Hepatocyte (in vitro differentiated cells): ENCODE data around the gene NYNRIN.

Source experiments
- EZH2 ChIP-seq: fragments of 200-600 bp; sonication (generic); IDR thresholded peaks from 2 replicates; pipeline ENCODE4 v1.6.1; 2016; ENCODE audit warnings: antibody characterized with exemption, mild to moderate bottlenecking, borderline replicate concordance
- TF ChIP-seq, protein P1 (sequence below): fragments of 200-600 bp; sonication (generic); IDR thresholded peaks from 2 replicates; pipeline ENCODE4 v1.5.1; 2016; ENCODE audit warnings: antibody characterized with exemption, mild to moderate bottlenecking; ENCODE audit not compliant: poor library complexity

DNA sequence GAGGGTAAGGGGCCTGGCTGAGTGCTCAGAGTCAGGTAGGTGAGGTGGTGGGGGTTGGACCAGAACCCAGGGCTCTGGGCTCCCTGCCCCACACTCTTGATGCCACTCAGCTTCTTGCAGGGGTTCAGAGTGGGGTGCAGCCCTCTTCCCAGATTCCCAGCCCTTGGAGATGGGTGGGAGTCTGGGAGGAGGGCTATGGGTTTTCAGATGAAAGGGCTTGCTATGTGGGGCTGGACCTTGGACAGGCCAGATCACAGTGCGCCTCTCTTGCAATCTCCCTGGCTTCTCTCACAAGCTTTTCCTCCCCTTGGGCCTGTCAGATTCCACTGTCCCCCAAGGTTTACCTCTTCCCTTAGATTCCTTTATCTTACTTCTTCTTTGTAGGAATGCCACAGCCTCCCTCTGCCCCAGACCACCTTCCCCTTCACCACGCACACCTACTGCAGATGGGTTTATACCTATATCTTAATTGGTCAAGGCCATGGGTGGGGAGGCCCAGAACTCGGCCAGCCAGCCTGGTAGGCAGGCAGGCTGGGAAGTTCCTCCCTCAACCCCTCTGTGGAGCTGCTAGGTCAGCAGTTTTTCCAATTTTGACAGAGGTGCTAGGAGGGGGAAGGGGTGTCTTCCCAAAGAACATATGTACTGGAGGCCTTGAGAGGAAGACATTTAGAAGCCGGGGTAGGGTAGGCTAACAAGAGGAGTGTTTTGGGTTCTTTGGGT, 1.4 kb downstream of the NYNRIN start:
- TF ChIP-seq, protein P1, sequence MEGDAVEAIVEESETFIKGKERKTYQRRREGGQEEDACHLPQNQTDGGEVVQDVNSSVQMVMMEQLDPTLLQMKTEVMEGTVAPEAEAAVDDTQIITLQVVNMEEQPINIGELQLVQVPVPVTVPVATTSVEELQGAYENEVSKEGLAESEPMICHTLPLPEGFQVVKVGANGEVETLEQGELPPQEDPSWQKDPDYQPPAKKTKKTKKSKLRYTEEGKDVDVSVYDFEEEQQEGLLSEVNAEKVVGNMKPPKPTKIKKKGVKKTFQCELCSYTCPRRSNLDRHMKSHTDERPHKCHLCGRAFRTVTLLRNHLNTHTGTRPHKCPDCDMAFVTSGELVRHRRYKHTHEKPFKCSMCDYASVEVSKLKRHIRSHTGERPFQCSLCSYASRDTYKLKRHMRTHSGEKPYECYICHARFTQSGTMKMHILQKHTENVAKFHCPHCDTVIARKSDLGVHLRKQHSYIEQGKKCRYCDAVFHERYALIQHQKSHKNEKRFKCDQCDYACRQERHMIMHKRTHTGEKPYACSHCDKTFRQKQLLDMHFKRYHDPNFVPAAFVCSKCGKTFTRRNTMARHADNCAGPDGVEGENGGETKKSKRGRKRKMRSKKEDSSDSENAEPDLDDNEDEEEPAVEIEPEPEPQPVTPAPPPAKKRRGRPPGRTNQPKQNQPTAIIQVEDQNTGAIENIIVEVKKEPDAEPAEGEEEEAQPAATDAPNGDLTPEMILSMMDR: no peak
- no peak for TF ChIP-seq EZH2
